Effector memory CD4-positive, alpha-beta T cell (primary cell): ENCODE measurements around the gene HMCN1.
"Not testable (repeated sequence)": the region's sequence is repeated elsewhere in the genome, so short reads cannot be mapped to it uniquely, and the experiment has no call there.

Experiments
- DNase-seq, 3 donors: peaks; one replicate each; pipeline ENCODE4 v3.0.0-alpha.2; 2020
- H3K27ac ChIP-seq: 2 replicates; pipeline ENCODE4 v1.7.0; 2013; ENCODE audit warnings: mild to moderate bottlenecking, low read length, moderate library complexity; ENCODE audit not compliant: insufficient read depth, poor library complexity, severe bottlenecking
- H3K27me3 ChIP-seq: replicated peaks from 2 replicates; pipeline ENCODE4 v1.7.0; 2013; ENCODE audit warnings: mild to moderate bottlenecking, low read length; ENCODE audit not compliant: insufficient read depth, control insufficient read depth, poor library complexity, severe bottlenecking
- H3K36me3 ChIP-seq: 2 replicates; pipeline ENCODE4 v1.7.0; 2013; ENCODE audit warnings: mild to moderate bottlenecking, low read length, moderate library complexity; ENCODE audit not compliant: control insufficient read depth, insufficient read depth
- H3K4me1 ChIP-seq: 2 replicates; pipeline ENCODE4 v1.7.0; 2013; ENCODE audit warnings: low read length, mild to moderate bottlenecking; ENCODE audit not compliant: control insufficient read depth, insufficient read depth, poor library complexity, severe bottlenecking
- H3K4me3 ChIP-seq: 2 replicates; pipeline ENCODE4 v1.7.0; 2013; ENCODE audit warnings: low read length, low read depth, mild to moderate bottlenecking; ENCODE audit not compliant: insufficient read depth, poor library complexity, severe bottlenecking
- H3K9me3 ChIP-seq: 2 replicates; pipeline ENCODE4 v1.7.0; 2013; ENCODE audit warnings: mild to moderate bottlenecking, low read length, moderate library complexity; ENCODE audit not compliant: control insufficient read depth

Gene HMCN1

GRCh38 chr1:185774394-185774793 lies 40.2 kb downstream of the HMCN1 start:
- H3K27ac ChIP-seq: no peak overlapping the region

DNA sequence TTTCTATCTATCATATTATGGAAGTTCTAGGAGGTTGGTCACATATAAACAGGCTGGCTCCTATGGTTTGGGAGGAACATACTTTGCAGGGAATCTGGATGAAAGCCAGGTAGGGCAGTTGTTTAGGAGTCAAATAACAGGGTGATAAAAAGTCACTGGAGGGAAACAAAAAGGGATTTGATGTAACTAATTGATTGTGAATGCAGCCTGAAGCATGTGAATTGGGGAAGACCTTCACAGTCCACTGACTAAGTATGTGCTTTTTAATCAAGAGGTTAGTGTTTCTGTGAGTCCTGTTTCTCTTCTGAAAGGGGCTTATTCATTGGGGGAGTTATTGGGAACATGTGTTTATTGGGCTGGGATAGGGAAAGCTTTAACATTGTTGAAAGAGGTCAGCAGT lies 41.3 kb downstream of the HMCN1 start:
- H3K27ac ChIP-seq: no peak overlapping the region
- H3K9me3 ChIP-seq: no peaks in the 10 kb centered on the region
- no peak for DNase-seq
- no peak overlapping the region for H3K4me3 ChIP-seq
- H3K4me1 ChIP-seq: no peaks in the 10 kb centered on the region
- no peaks in the 10 kb centered on the region for H3K27me3 ChIP-seq
- H3K36me3 ChIP-seq: no peaks in the 10 kb centered on the region

More at GRCh38 chr1:185774394-185774793, 40.2 kb downstream of the HMCN1 start:
- H3K9me3 ChIP-seq: no peaks in the 10 kb centered on the region
- no peaks in the 10 kb centered on the region for H3K27me3 ChIP-seq
- DNase-seq: no peak
- no peaks in the 10 kb centered on the region for H3K4me1 ChIP-seq
- no peak overlapping the region for H3K4me3 ChIP-seq
- no peaks in the 10 kb centered on the region for H3K36me3 ChIP-seq

DNA sequence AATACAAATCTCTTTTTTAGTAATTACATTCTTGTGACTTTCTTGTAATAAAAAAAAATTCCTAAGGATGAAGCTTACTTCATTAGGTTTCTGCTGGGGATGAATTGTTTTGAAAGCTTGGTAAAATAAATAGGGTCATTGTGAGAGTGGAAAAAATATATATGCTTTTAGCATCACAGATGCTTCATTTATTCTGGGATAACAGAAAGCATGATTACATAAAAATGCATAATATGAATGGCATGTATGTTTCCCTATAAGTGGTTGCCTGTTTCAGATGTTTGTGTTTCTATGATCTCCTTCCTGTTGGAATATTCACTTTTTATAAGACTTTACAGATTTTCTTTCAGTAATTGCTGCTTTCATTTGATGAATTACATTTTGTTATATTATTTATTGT lies 42.3 kb downstream of the HMCN1 start:
- DNase-seq: no peak
- H3K27me3 ChIP-seq: no peaks in the 10 kb centered on the region

GRCh38 chr1:185783860-185784259 lies 49.7 kb downstream of the HMCN1 start:
- H3K27me3 ChIP-seq, H3K9me3 ChIP-seq, DNase-seq, H3K4me3 ChIP-seq, H3K4me1 ChIP-seq, H3K27ac ChIP-seq, H3K36me3 ChIP-seq: not testable (repeated sequence)

More for the DNA sequence above, 42.3 kb downstream of the HMCN1 start:
- Histone ChIP-seq H3K27ac (no peak overlapping the region), H3K9me3 (no peaks in the 10 kb centered on the region), H3K4me1 (no peaks in the 10 kb centered on the region), H3K36me3 (no peaks in the 10 kb centered on the region), H3K4me3 (no peak overlapping the region)

GRCh38 chr1:185785586-185785985 lies 51.4 kb downstream of the HMCN1 start:
- no peaks in the 10 kb centered on the region for H3K27me3 ChIP-seq
- no peaks in the 10 kb centered on the region for H3K36me3 ChIP-seq
- H3K4me3 ChIP-seq: no peak overlapping the region
- no peak overlapping the region for H3K27ac ChIP-seq
- H3K9me3 ChIP-seq: no peaks in the 10 kb centered on the region
- no peak for DNase-seq
- H3K4me1 ChIP-seq: no peaks in the 10 kb centered on the region

DNA sequence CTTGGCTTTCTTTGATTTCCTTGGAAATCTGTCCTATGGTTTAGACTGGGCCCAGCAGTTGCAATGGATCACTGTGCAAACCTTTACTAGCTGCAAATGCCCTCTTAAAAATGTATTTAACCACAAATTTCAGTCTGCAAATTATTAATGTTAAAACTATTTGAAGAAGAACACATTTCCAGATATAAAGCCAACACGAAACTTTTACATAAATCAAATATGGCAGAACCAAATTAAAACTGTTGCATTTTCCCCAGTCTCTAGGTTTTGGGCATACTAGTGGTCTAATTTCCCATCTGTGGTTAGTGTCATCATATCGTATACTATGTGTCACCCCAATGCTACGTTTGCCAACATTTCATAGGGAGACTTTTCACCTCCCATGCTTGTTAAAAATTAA lies 52.3 kb downstream of the HMCN1 start:
- Histone ChIP-seq H3K27ac (no peak overlapping the region), H3K4me1 (no peaks in the 10 kb centered on the region), H3K9me3 (no peaks in the 10 kb centered on the region), H3K4me3 (no peak overlapping the region), H3K36me3 (no peaks in the 10 kb centered on the region), H3K27me3 (no peaks in the 10 kb centered on the region)
- DNase-seq: no peak

DNA sequence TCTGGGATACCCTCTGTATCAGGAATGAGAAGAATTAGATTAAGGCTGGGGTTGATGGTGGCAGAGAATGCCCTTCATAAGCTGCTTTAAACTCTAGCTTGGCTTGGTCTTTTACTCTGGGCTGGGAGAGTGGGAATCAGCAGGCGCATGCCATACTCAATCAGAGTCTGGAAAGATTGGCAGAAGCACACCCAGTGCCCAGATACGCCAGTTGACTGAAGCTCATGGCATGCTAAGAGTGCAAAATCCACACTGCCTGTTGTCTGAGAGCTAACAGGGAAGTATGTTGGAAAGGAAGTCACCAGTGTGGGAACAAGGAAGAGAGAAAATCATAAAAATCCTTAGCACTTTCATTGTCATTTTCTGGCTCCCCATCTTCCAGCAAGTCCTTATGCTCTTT lies 53.0 kb downstream of the HMCN1 start:
- Histone ChIP-seq H3K27me3 (no peaks in the 10 kb centered on the region), H3K4me1 (no peaks in the 10 kb centered on the region), H3K4me3 (no peak overlapping the region), H3K9me3 (no peaks in the 10 kb centered on the region), H3K27ac (no peak overlapping the region), H3K36me3 (no peaks in the 10 kb centered on the region)
- no peak for DNase-seq

DNA sequence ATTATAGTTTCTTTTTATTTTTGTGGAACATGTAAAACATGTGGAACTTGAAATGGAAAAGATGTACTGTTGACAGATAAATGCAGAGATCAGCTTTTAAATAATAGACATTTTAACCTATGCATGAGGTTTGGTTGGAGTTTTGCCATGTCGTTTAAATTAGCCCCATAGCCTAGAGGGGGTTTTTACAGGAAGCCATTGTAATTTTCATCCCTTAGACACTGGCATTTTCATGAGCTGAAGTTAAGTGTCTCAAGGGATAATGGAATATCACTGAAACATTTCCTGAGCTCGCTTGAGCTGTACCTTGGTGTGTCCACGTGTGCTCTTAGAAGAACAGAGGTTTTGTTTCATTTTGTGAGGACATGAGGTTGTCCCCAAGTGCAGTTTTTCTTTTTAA lies 54.2 kb downstream of the HMCN1 start:
- Histone ChIP-seq H3K27ac (no peak overlapping the region), H3K27me3 (no peaks in the 10 kb centered on the region), H3K4me3 (no peak overlapping the region), H3K9me3 (no peaks in the 10 kb centered on the region), H3K4me1 (no peaks in the 10 kb centered on the region), H3K36me3 (no peaks in the 10 kb centered on the region)
- DNase-seq: no peak

- Histone ChIP-seq H3K9me3 (no peaks in the 10 kb centered on the region), H3K4me3 (no peak overlapping the region), H3K27me3 (no peaks in the 10 kb centered on the region)
Observed at GRCh38 chr1:185789501-185790193, 55.5 kb downstream of the HMCN1 start.

DNA sequence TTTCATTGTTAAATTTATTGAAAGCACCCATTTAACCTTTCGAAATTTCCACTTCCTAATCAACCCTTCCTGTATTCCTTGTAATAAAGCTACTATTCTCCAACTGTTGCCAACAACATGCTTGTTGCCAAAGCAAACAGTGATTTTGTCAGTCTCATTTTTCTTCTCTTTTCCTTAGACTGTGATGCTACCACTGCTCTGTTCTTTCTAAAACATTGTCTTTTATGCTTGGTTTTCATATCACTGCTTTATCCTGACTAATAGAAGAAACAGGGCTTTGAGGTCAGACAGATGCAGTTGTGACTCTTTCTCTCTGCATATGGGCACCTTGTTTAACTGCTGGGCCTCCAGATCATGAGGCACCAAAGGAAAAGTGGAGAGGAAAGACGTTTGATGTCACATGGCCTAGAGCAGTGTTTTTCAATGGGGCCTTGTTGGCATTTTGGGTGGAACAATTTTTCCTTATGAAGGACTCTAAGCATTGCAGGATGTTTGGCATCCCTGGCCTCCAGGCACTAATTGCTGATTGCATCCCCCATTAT lies 56.1 kb downstream of the HMCN1 start:
- no peaks in the 10 kb centered on the region for H3K36me3 ChIP-seq
- no peaks in the 10 kb centered on the region for H3K27me3 ChIP-seq
- no peaks in the 10 kb centered on the region for H3K9me3 ChIP-seq
- no peak overlapping the region for H3K27ac ChIP-seq
- H3K4me1 ChIP-seq: no peaks in the 10 kb centered on the region
- no peak for DNase-seq
- H3K4me3 ChIP-seq: no peak overlapping the region

More at GRCh38 chr1:185789501-185790193, 55.5 kb downstream of the HMCN1 start:
- Histone ChIP-seq H3K27ac (no peak overlapping the region), H3K36me3 (no peaks in the 10 kb centered on the region), H3K4me1 (no peaks in the 10 kb centered on the region)
- no peak for DNase-seq
